EH (cell line): ENCODE results near the gene PPP1R8.

Source experiments
- DNase-seq: peaks from one replicate; pipeline ENCODE4 v3.0.0-alpha.2; 2015; ENCODE audit warnings: low read depth

The PPP1R8 gene

GRCh38 chr1:27894521-27894920, 63.9 kb downstream of the PPP1R8 start:
- no peak for DNase-seq
